GM12873 (cell line): ENCODE results near the gene CD300H.

Source experiments
- TF ChIP-seq, protein P1 (sequence below): IDR thresholded peaks from 2 replicates; pipeline ENCODE4 v1.5.1; 2012; ENCODE audit warnings: low read depth, mild to moderate bottlenecking, moderate library complexity, low read length, control low read depth; ENCODE audit not compliant: insufficient read depth; ENCODE audit errors: missing control alignments

CD300H gene

DNA sequence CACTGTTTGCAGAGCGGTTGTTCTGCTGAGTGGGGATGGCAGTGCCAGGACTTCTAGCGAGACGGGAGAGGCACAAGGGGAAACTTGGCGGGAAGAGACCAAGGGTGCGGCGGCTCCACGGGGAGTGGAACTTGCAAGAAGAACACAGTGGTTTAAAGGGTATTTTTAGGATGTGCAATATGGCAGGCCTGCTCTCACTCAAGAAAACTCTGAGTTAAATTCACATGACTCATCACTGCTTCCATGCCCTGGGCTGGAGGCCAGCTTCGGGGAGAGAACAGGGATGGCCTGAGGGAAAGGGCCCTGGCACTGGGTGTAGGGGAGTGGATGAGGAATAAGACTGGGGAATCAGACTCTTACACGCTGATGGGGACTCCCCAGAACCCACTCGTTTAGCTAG, 38.1 kb upstream of the CD300H start:
- TF ChIP-seq, protein P1, sequence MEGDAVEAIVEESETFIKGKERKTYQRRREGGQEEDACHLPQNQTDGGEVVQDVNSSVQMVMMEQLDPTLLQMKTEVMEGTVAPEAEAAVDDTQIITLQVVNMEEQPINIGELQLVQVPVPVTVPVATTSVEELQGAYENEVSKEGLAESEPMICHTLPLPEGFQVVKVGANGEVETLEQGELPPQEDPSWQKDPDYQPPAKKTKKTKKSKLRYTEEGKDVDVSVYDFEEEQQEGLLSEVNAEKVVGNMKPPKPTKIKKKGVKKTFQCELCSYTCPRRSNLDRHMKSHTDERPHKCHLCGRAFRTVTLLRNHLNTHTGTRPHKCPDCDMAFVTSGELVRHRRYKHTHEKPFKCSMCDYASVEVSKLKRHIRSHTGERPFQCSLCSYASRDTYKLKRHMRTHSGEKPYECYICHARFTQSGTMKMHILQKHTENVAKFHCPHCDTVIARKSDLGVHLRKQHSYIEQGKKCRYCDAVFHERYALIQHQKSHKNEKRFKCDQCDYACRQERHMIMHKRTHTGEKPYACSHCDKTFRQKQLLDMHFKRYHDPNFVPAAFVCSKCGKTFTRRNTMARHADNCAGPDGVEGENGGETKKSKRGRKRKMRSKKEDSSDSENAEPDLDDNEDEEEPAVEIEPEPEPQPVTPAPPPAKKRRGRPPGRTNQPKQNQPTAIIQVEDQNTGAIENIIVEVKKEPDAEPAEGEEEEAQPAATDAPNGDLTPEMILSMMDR = no peak

DNA sequence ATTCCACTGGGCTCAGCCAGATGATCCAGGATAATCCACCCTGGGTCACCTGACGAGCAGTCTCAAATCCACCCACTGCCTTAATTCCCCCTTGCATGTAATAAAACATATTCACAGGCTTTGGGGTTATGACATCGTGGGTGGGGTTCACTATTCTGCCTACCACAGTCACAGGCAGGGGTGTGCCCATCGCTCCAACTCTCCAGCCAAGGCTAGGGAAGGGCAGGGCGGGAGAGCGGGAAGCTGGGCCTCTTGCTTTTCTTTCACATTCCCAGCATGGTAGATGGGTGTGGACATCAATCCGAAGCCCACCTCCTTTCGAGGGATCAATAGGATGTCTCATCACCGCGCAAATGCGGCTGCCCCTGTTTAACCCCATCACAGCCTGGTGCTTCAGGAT, 37.5 kb upstream of the CD300H start:
- TF ChIP-seq, protein P1 = no peak

DNA sequence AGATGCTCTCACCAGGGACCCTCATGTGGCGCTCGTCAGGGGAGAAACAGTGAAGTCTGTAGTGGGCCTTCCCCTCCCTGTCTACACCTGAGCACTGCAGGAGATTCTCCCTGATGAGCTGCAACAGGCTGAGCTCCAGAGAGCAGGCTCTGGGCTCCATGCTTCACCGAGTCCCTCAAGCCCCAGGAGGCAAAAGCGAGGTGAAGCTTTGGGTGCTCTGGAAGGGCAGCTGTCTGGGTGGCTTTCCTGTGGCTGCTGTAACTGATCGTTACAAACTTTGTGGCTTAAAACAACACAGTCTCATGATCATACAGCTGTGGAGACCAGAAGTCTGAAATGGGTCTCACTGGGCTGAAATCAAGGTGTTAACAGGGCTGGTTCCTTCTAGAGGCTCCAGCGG, 36.9 kb upstream of the CD300H start:
- TF ChIP-seq, protein P1 = no peak

DNA sequence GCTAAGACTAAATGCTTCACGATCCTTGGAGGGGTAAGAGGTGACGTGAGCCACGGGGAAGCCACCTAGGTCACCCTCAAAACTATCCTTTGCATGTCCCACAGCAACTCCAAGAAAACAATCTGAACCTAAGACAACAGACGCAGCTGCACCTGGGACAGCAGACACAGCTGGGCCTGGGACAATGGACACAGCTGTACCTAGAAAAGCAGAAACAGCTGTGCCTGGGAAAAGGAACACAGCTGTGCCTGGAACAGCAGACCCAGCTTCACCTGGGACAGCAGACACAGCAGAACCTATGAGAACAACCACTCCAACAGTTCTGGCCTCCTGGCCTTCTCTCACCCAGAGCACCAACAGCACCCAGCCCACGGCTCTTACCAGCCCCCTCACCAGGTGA, 36.4 kb upstream of the CD300H start:
- TF ChIP-seq, protein P1 = no peak

DNA sequence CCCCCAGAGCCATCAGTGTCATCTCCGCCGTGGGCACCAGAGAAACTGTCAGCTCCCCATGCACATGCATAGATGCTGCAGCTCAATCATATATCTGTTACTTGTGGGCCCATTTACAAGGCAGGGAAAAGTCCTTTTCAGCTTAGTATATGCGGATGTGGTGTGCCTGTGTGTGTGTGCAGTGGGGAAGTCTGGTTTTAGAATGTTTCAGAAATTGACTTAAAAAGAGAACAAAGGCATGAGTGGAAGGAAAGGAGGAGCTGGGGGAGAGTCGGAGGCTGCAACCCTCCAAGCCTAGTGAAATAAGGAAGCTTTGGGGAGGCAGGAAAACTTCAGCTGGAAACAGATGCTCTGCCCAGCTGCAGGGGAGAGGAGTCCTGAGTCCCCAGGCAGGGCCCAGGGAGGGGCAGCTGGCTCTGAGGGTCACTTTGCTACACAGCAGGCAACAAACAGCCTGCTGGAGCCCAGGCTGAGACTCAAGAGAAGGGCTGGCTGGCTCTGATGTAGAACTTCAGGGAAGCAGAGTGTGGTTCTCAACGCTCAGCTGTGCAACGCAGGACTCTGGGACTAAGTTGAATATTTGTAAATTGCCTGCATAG, 35.8 kb upstream of the CD300H start:
- TF ChIP-seq, protein P1 = no peak

DNA sequence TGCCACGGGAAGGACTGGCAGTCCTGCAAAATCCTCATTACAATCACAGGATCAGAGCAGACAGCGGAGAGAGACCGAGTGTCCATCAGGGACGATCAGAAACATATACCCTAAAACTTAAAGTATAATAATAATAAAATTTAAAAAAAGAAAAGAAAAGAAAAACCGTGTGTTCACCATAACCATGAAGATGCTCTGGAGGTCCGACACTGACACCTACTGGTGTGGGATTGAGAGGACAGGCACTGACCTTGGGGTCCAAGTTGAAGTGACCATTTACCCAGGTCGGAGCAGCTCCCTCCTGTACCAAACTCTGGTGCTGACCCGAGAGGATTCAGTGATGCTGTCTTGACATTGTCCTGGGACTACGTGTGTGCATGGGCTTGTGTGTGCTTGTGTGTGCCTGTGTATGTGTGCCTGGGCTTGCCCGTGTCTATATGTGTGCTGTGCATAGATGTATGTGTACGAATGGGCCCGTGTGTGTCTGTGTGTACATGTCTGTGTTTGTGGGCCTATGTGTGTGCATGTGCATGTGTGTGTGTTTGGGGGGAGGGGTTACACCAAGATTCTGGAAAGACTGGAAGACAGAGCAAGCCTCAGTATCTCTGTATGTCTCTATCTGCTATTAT, 34.7 kb upstream of the CD300H start:
- TF ChIP-seq, protein P1 = peak; percentile 72

DNA sequence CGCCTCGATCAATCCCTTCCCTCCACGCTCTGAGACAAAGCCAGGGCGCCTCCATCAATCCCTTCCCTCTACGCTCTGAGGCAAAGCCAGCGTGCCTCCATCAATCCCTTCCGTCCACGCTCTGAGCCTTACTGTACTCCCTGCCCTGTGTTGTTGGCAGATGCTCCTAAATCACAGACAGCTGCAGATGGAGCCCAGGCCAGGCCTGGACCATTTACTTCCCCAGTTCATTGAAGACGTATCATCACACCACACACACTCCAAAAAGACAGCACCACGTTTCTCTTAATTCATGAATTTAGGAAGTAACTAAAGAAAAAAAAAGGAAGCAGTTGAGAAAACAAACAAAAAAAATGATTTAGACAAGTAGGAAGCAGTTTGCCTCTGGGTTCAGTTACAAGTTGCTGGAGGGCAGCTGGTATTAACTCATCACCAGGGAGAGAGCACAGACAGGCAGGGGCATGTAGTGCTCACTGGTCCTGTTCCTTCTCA, 32.2 kb upstream of the CD300H start:
- TF ChIP-seq, protein P1 = no peak
